Parathyroid adenoma (tissue), 2 donors: ENCODE data around the gene ECE1.

Experiments used
- H2AFZ ChIP-seq: fragments of 300-600 bp; sonication (generic); one replicate; pipeline ENCODE4 v1.7.0; 2017; ENCODE audit warnings: antibody characterized with exemption, mild to moderate bottlenecking
- H3K27ac ChIP-seq: fragments of 300-600 bp; sonication (generic); one replicate; pipeline ENCODE4 v1.7.0; 2017
- H3K27me3 ChIP-seq: fragments of 300-600 bp; sonication (generic); one replicate; pipeline ENCODE4 v1.7.0; 2017; ENCODE audit warnings: low read length; ENCODE audit not compliant: control insufficient read depth, insufficient read depth
- H3K36me3 ChIP-seq: fragments of 300-600 bp; sonication (generic); one replicate; pipeline ENCODE4 v1.7.0; 2017; ENCODE audit warnings: low read length; ENCODE audit not compliant: control insufficient read depth, insufficient read depth
- H3K4me1 ChIP-seq: fragments of 300-600 bp; sonication (generic); one replicate; pipeline ENCODE4 v1.7.0; 2017; ENCODE audit warnings: control low read depth
- H3K4me2 ChIP-seq: fragments of 300-600 bp; sonication (generic); one replicate; pipeline ENCODE4 v1.7.0; 2017; ENCODE audit warnings: low read length
- H3K4me3 ChIP-seq: fragments of 300-600 bp; sonication (generic); one replicate; pipeline ENCODE4 v1.7.0; 2017; ENCODE audit warnings: low read depth, low read length
- H3K79me2 ChIP-seq: fragments of 300-600 bp; sonication (generic); one replicate; pipeline ENCODE4 v1.7.0; 2017; ENCODE audit warnings: control low read depth
- H3K9ac ChIP-seq: fragments of 300-600 bp; sonication (generic); one replicate; pipeline ENCODE4 v1.7.0; 2017; ENCODE audit warnings: mild to moderate bottlenecking
- H3K9me3 ChIP-seq: fragments of 300-600 bp; sonication (generic); one replicate; pipeline ENCODE4 v1.7.0; 2017; ENCODE audit warnings: low read length; ENCODE audit not compliant: control insufficient read depth
- CTCF ChIP-seq: fragments of 300-600 bp; sonication (generic); IDR thresholded peaks from one replicate; pipeline ENCODE4 v1.7.0; 2017; ENCODE audit warnings: antibody characterized with exemption, mild to moderate bottlenecking
- donor health status: primary hyperparathyroidism.

The ECE1 gene

GRCh38 chr1:21322681-21323016, 32.4 kb upstream of the ECE1 start:
- Histone ChIP-seq H3K4me3 (no peak overlapping the region), H3K9me3 (no peaks in the 10 kb centered on the region), H3K4me1 (peaks cover 47% of the 10 kb centered on the region), H3K27me3 (no peaks in the 10 kb centered on the region), H3K36me3 (no peaks in the 10 kb centered on the region), H3K4me2 (no peak overlapping the region), H3K79me2 (peaks cover 26% of the 10 kb centered on the region), H3K9ac (no peak overlapping the region), H2AFZ (peak overlapping the region; percentile 39), H3K27ac (peak overlapping the region; percentile 95)
- TF ChIP-seq CTCF: no peak

GRCh38 chr1:21321963-21322680, 31.9 kb upstream of the ECE1 start:
- peak overlapping the region; percentile 95 for H3K27ac ChIP-seq
- H3K4me1 ChIP-seq: peaks cover 47% of the 10 kb centered on the region
- no peaks in the 10 kb centered on the region for H3K36me3 ChIP-seq
- no peak overlapping the region for H3K4me2 ChIP-seq
- no peak overlapping the region for H3K4me3 ChIP-seq
- no peaks in the 10 kb centered on the region for H3K27me3 ChIP-seq
- H3K9ac ChIP-seq: no peak overlapping the region
- TF ChIP-seq CTCF: no peak
- peaks cover 27% of the 10 kb centered on the region for H3K79me2 ChIP-seq
- peak overlapping the region; percentile 39 for H2AFZ ChIP-seq
- H3K9me3 ChIP-seq: no peaks in the 10 kb centered on the region

GRCh38 chr1:21320410-21321108, 30.3 kb upstream of the ECE1 start:
- H3K4me1 ChIP-seq: peaks cover 39% of the 10 kb centered on the region
- H3K4me3 ChIP-seq: no peak overlapping the region
- peaks cover 33% of the 10 kb centered on the region for H3K79me2 ChIP-seq
- H3K27me3 ChIP-seq: no peaks in the 10 kb centered on the region
- no peaks in the 10 kb centered on the region for H3K9me3 ChIP-seq
- H3K36me3 ChIP-seq: no peaks in the 10 kb centered on the region
- H3K27ac ChIP-seq: peak overlapping the region; percentile 11
- H3K4me2 ChIP-seq: no peak overlapping the region
- no peak for TF ChIP-seq CTCF
- H3K9ac ChIP-seq: no peak overlapping the region
- H2AFZ ChIP-seq: no peak overlapping the region

- Histone ChIP-seq H3K9ac (no peak overlapping the region), H3K27ac (peak overlapping the region; percentile 74), H3K9me3 (no peaks in the 10 kb centered on the region), H3K4me2 (no peak overlapping the region), H3K4me1 (peaks cover 32% of the 10 kb centered on the region), H3K4me3 (no peak overlapping the region), H3K27me3 (no peaks in the 10 kb centered on the region), H3K79me2 (peaks cover 40% of the 10 kb centered on the region), H3K36me3 (no peaks in the 10 kb centered on the region), H2AFZ (no peak overlapping the region)
- TF ChIP-seq CTCF: no peak
Observed at GRCh38 chr1:21319447-21320407, 29.5 kb upstream of the ECE1 start.
